Metanephros (tissue), 1 donor: ENCODE results near the gene PSMB11. TPM values are rescaled to one million over a fixed set of nuclear protein-coding genes. Genes with fewer than 3 reads are reported as not detected.

Experiments used
- total RNA-seq: library from RNA; depleted of rRNA; stranded (reverse); fragments of >200 nt; gene quantifications from one replicate; pipeline ENCODE4 v1.2.3, GENCODE V29; 2014

Gene PSMB11, protein sequence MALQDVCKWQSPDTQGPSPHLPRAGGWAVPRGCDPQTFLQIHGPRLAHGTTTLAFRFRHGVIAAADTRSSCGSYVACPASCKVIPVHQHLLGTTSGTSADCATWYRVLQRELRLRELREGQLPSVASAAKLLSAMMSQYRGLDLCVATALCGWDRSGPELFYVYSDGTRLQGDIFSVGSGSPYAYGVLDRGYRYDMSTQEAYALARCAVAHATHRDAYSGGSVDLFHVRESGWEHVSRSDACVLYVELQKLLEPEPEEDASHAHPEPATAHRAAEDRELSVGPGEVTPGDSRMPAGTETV
- not detected for total RNA-seq

DNA sequence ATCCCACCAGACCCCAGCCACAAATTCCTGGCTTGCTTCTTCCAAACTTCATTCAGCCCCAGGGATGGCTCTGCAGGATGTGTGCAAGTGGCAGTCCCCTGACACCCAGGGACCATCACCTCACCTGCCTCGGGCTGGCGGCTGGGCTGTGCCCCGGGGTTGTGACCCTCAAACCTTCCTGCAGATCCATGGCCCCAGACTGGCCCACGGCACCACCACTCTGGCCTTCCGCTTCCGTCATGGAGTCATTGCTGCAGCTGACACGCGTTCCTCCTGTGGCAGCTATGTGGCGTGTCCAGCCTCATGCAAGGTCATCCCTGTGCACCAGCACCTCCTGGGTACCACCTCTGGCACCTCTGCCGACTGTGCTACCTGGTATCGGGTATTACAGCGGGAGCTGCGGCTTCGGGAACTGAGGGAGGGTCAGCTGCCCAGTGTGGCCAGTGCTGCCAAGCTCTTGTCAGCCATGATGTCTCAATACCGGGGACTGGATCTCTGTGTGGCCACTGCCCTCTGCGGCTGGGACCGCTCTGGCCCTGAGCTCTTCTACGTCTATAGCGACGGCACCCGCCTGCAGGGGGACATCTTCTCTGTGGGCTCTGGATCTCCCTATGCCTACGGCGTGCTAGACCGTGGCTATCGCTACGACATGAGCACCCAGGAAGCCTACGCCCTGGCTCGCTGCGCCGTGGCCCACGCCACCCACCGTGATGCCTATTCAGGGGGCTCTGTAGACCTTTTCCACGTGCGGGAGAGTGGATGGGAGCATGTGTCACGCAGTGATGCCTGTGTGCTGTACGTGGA is at the start of gene PSMB11:
TSS of gene PSMB11 (plus strand) at position 51 of the 804 bp plus-strand sequence. CDS start at position 65, 14 bp downstream.

DNA sequence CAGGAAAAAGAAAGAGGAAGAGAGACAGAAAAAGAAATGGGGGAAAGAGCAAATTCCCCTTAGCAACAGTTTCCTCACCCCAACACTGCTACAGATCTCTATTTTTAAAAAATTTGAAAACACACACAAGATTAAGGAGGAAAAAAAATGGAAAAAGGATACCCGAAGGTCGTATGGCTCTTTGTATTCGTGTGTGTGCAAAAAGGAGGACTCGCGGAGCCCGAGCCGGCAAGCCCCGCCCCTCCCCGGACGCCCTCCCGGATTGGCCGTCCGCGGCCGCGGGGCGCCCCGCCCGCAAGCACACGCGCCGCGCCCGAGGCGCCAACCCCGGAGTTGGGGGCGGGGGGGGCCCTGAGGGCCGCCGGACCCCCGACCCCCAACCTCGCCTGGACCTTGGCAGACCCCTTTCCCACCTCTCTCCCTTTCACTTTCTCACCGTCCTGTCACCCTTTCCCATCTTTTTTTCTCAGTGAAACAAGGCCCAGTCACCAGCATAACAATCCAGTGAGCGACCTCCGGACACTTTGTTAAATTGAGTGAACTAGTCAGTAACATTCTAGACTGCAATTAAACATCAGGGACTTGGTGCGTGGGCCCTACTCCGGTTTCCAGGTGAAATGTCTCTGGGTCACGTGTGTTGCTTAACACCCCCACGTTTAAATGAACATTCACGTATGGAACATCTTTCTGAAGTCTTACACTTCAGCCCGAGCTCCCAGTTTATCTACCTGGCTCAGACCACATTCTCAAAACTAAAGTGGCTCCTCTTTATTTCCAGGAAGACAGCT is 31.9 kb upstream of the PSMB11 start, which contains the start of gene C14orf93:
TSS of gene C14orf93 (minus strand) at position 205 of the 788 bp plus-strand sequence. CDS start 11,120 bp downstream, outside the sequence.

DNA sequence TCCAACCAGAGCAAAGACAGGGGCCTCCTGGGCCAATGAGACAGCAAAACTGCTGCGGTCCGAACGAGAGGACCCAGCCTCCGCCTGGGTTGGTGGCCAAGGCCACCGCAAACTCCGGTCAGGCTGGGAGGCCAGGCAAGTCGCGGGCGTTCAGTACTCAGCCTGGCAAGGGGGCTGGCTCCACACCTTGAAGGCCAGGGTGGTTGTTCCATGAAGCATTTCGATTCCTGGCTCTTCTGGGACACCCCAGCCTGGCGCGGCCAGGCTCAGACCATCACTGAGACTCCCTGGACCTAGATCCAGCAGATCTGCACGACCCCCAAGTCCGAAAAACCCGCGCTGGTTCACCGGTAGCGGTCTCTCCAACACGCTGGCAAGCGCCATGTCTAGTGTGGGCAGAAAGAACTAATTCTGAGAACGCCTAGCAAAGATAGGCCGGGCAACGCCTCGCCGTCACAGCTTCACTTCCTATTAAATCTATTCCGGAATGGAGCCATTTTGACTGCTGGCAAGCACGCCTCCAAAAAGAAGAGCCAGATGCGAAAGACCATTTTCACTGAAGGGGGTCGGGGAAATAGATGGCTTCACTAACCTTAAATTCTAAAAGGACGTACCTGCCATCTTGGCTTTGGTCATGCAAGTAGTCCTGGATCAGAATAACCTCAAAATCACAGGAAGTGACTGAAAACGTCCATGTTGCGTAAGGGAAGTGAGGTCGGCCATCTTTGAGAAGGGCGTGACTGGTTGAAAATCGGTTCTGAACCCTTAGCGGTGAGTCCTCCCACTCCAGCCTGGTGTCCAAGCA is 7.3 kb upstream of the PSMB11 start, which contains the start of gene PSMB5:
TSS of gene PSMB5 (minus strand) at position 403 of the 805 bp plus-strand sequence. CDS start at position 384, 19 bp downstream.

DNA sequence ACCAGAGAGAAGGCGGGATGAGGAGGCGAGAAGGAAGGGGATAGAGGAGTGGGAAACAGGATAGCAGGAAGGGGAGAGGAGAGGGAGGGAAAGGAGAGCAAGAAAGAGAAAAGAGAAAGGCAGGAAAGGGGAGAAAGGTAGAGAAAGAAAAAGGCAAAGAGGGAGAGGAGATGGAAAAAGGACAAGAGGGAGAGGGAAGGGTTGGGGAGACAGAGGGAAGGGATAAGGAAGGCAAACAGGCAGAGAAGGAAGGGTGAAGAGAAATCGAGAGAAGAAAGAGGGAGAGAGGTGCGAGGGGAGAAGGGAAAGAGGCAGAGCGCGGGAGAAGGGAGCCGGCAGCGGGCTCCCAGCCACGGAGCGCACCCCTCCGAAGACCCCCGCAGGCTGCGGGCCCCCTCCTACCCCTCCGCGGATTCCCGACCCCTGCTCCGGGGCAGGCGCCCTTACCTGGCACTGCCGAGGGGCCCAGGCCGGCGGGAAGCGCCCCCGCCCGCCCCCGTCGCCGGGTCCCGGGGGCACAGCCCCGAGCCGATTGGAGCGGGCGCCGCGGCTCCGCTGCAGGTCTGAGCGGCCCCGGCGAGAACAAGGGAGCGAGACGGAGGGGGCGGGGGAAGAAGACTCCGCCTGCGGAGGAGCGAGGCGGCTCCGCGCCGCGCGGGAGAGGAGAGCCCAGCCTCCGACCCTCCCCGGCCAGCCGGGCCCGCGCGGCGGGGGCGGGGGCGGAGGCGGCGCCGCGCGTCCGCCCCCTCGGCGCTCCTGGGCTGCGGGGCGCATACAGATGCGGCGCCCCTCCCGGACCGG is 15.1 kb downstream of the PSMB11 start, which contains the start of gene CDH24:
TSS of gene CDH24 (minus strand) at position 565 of the 801 bp plus-strand sequence. CDS start 1,787 bp downstream, outside the sequence.

Other genes starting within 250 kb of the PSMB11 start
- 33.2 TPM for gene SLC7A7, start 226.8 kb upstream of the PSMB11 start, total RNA-seq
- 53.2 TPM for gene MRPL52, start 212.3 kb upstream of the PSMB11 start, total RNA-seq
- 112 TPM for gene MMP14, start 205.6 kb upstream of the PSMB11 start, total RNA-seq
- 57.5 TPM for gene LRP10, start 170.5 kb upstream of the PSMB11 start, total RNA-seq
- gene REM2, start 159.0 kb upstream of the PSMB11 start, total RNA-seq = 0.41 TPM
- gene RBM23, start 123.1 kb upstream of the PSMB11 start, total RNA-seq = 94.8 TPM
- gene PRMT5, start 112.8 kb upstream of the PSMB11 start, total RNA-seq = 108 TPM
- gene HAUS4, start 85.1 kb upstream of the PSMB11 start, total RNA-seq = 57.0 TPM
- gene AJUBA, start 59.7 kb upstream of the PSMB11 start, total RNA-seq = 63.2 TPM
- gene C14orf93, start 32.1 kb upstream of the PSMB11 start, total RNA-seq = 16.8 TPM
- 126 TPM for gene PSMB5, start 7.3 kb upstream of the PSMB11 start, total RNA-seq
- 18.1 TPM for gene CDH24, start 15.3 kb downstream of the PSMB11 start, total RNA-seq
- 120 TPM for gene ACIN1, start 52.9 kb downstream of the PSMB11 start, total RNA-seq
- 28.4 TPM for gene C14orf119, start 53.3 kb downstream of the PSMB11 start, total RNA-seq
- not detected for gene CIROP, start 62.8 kb downstream of the PSMB11 start, total RNA-seq
- gene CEBPE, start 77.0 kb downstream of the PSMB11 start, total RNA-seq = 1.1 TPM
- gene SLC7A8, start 141.4 kb downstream of the PSMB11 start, total RNA-seq = 50.2 TPM
- gene RNF212B, start 195.7 kb downstream of the PSMB11 start, total RNA-seq = 0.18 TPM
- gene HOMEZ, start 243.9 kb downstream of the PSMB11 start, total RNA-seq = 8.9 TPM